Sigmoid colon (tissue), 7 donors: ENCODE results near the gene GALNS. TPM values are rescaled to one million over a fixed set of nuclear protein-coding genes. Genes with fewer than 3 reads are reported as not detected.

Experiments used
- DNase-seq: peaks from one replicate; pipeline ENCODE4 v3.0.0-alpha.2; 2019
- H3K27ac ChIP-seq, 4 donors: fragments of 200-600 bp; sonication (generic); one replicate each; pipeline ENCODE4 v1.5.1; 2016 to 2019; ENCODE audit warnings: mild to moderate bottlenecking in 1 of 4
- H3K27me3 ChIP-seq, 3 donors: fragments of 200-600 bp; sonication (generic); one replicate each; pipeline ENCODE4 v1.5.1; 2019; ENCODE audit warnings: mild to moderate bottlenecking in 1 of 3
- H3K36me3 ChIP-seq, 4 donors: fragments of 200-600 bp; sonication (generic); one replicate each; pipeline ENCODE4 v1.5.1; 2016 to 2019
- H3K4me1 ChIP-seq, 4 donors: fragments of 200-600 bp; sonication (generic); one replicate each; pipeline ENCODE4 v1.5.1; 2017 to 2019
- H3K4me3 ChIP-seq, 4 donors: fragments of 200-600 bp; sonication (generic); one replicate each; pipeline ENCODE4 v1.5.1; 2017 to 2019; ENCODE audit warnings: mild to moderate bottlenecking in 2 of 4, moderate library complexity in 1 of 4
- H3K9me3 ChIP-seq, 4 donors: fragments of 200-600 bp in 3 of 4; sonication (generic) in 3 of 4; one replicate each; pipeline versions ENCODE4 v1.5.1 to v1.6.1; 2013 to 2019
- CTCF ChIP-seq, 4 experiments: fragments of 450-650 bp in 3 of 4; fragments of 200-600 bp in 1 of 4; IDR thresholded peaks; one replicate each; pipeline ENCODE4 v1.5.1; 2016 to 2019; ENCODE audit warnings: antibody characterized with exemption in 4 of 4, mild to moderate bottlenecking in 3 of 4, moderate library complexity in 2 of 4
- EP300 ChIP-seq, 4 donors: sonication (generic); formaldehyde crosslinking; IDR thresholded peaks; one replicate each; pipeline ENCODE4 v1.6.1; 2017; ENCODE audit warnings: antibody characterized with exemption in 4 of 4
- POLR2A ChIP-seq, 2 donors: fragments of 450-650 bp; IDR thresholded peaks; one replicate each; pipeline ENCODE4 v1.6.1; 2016; ENCODE audit warnings: antibody characterized with exemption in 2 of 2, mild to moderate bottlenecking in 2 of 2, moderate library complexity in 2 of 2
- POLR2AphosphoS5 ChIP-seq, 4 donors: sonication (generic); formaldehyde crosslinking; IDR thresholded peaks; one replicate each; pipeline ENCODE4 v1.6.1; 2017; ENCODE audit warnings: antibody characterized with exemption in 4 of 4
- WGBS, 2 donors: extraction: QIAGEN DNeasy Blood & Tissue Kit; methylation state at CpG; one replicate each; pipeline ENCODE4 v1.1.7; 2013; 5-methylcytosine and 5-hydroxymethylcytosine counted together
- intact Hi-C: fragments of 100-400 bp; cut with DNase I; formaldehyde crosslinking; loops from one replicate; pipeline ENCODE4 v1.15.1; 2023
- polyA plus RNA-seq, 3 donors: library from polyadenylated mRNA; stranded (reverse); fragments of 200-250 nt; gene quantifications; one replicate each; pipeline ENCODE4 v1.2.3, GENCODE V29; 2013
- total RNA-seq, 4 donors: library from RNA; depleted of rRNA; stranded (reverse); fragments of >200 nt; gene quantifications; one replicate each; pipeline ENCODE4 v1.1.0, GENCODE V29; 2016
- donor health status: healthy with polysubstance abuse.
- donor health status: Bipolar disorder and iron deficiency.
- donor health status: healthy.

Gene GALNS
- total and polyA plus RNA-seq, 7 donors, result 6.2 to 50.4 (median 11.1) TPM

DNA sequence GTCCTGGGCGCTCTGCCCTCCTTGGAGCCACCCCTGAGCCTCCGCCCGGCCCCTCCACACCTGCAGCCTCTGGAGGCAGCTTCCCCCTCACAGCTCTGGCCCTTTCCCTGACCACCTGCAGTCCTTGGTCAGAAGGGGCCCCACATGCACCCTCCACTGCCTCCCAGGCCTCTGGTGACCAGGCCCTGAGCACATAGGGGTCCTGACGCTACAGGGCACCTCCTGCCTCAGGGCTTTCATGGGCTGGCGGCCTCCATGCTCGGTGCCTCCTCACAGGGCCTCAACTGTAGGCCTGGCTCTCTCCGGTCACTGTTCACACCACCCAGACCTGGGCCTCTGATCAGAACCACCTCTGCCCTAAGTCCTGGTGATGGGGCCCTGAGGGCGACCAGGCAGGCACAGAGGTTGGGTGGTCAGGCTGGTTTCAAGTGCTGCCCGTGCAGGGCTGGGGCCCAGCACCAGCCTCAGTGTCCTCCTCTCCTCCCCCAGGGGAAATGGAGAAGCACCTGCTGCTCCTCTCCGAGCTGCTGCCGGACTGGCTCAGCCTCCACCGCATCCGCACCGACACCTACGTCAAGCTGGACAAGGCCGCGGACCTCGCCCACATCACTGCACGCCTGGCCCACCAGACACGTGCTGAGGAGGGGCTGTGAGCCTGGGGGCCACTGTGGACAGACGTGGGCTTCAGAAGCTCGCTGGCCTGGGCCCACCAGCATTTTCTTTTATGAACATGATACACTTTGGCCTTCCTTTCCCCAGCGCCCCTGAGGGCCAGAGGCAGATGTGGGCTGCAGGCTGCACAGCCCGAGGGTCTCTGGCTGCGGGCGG, 48.9 kb downstream of the GALNS start:
- peaks cover 0 to 21% (median 5%) of the 10 kb centered on the region in 4 donors for H3K36me3 ChIP-seq
- no peak overlapping the region for H3K27ac ChIP-seq
- no peaks in the 10 kb centered on the region for H3K9me3 ChIP-seq
- no peak for DNase-seq
- TF ChIP-seq EP300 (IDR thresholded peaks at IDR 0.05) (no peak), CTCF (IDR thresholded peaks at IDR 0.05) (no peak), POLR2AphosphoS5 (IDR thresholded peaks at IDR 0.05) (no peak), POLR2A (IDR thresholded peaks at IDR 0.05) (no peak)
- WGBS, 2 donors, result 86 to 91% methylated on average over 26 of the region's 26 CpGs
- no peak overlapping the region for H3K4me3 ChIP-seq
- peaks cover 0 to 9% (median 0%) of the 10 kb centered on the region in 3 donors for H3K27me3 ChIP-seq
- intact Hi-C loops, result no loop called here
- peaks cover 0 to 45% (median 37%) of the 10 kb centered on the region in 4 donors for H3K4me1 ChIP-seq

DNA sequence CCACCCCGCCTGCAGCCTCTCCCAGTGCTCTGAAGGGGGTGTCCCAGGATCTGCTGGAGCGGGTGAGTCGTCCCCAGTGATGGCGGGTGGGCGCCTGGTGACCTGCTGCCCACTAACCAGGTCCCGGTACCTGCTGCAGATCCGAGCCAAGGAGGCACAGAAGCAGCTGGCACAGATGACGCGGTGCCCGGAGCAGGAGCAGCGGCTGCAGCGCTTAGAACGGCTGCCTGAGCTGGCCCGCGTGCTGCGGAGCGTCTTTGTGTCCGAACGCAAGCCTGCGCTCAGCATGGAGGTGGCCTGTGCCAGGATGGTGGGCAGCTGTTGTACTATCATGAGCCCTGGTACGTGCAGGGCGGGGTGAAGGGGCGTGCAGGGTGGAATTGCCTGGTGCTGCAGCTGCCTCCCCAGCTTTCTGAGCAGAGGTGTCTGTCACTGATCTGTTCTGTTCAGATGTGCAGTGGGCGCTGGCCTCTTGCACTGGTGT, 49.6 kb downstream of the GALNS start:
- Histone ChIP-seq H3K36me3 (peaks cover 0 to 21% (median 5%) of the 10 kb centered on the region in 4 donors), H3K4me3 (no peak overlapping the region), H3K4me1 (peaks cover 0 to 44% (median 31%) of the 10 kb centered on the region in 4 donors), H3K27ac (no peak overlapping the region), H3K9me3 (no peaks in the 10 kb centered on the region), H3K27me3 (peaks cover 0 to 9% (median 0%) of the 10 kb centered on the region in 3 donors)
- intact Hi-C loops, result no loop called here
- no peak for DNase-seq
- WGBS, 2 donors, result 88 to 92% methylated on average over 24 of the region's 24 CpGs
- TF ChIP-seq CTCF (IDR thresholded peaks at IDR 0.05) (no peak), POLR2AphosphoS5 (IDR thresholded peaks at IDR 0.05) (no peak), POLR2A (IDR thresholded peaks at IDR 0.05) (no peak), EP300 (IDR thresholded peaks at IDR 0.05) (no peak)

GRCh38 chr16:88806491-88807111, 50.1 kb downstream of the GALNS start:
- no peak for DNase-seq
- H3K27ac ChIP-seq, result no peak overlapping the region
- no peak overlapping the region for H3K4me3 ChIP-seq
- TF ChIP-seq EP300 (IDR thresholded peaks at IDR 0.05) (no peak), POLR2A (IDR thresholded peaks at IDR 0.05) (no peak), CTCF (IDR thresholded peaks at IDR 0.05) (no peak), POLR2AphosphoS5 (IDR thresholded peaks at IDR 0.05) (no peak)
- 84 to 89% methylated on average over 27 of the region's 27 CpGs for WGBS, 2 donors
- peaks cover 0 to 21% (median 5%) of the 10 kb centered on the region in 4 donors for H3K36me3 ChIP-seq
- H3K27me3 ChIP-seq, result peaks cover 0 to 9% (median 0%) of the 10 kb centered on the region in 3 donors
- H3K9me3 ChIP-seq, result no peaks in the 10 kb centered on the region
- intact Hi-C loops, result no loop called here
- peaks cover 0 to 48% (median 29%) of the 10 kb centered on the region in 4 donors for H3K4me1 ChIP-seq

DNA sequence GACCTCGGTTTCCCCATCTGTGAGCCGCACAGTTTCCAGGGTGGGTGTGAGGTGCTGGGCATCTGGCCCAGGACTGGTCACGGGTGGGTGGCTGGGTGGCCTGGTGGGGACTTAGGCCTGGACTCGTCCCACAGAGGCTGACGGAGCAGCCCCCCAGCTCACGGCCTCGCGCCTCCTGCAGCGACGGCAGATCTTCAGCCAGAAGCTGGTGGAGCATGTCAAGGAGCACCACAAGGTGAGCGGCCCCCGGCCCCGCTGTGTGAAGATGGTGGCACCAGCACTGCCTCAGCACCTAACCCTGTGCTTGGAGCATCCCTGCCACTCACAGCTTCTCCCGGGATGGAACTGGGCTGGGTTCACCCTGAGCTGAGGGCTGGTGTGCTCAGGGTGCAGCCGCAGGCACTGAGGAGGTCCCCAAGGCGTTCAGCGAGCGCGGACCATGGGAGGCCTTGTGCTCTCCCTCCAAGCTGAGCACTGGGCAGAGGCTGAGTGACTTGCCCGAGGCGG, 50.8 kb downstream of the GALNS start:
- peaks cover 0 to 45% (median 25%) of the 10 kb centered on the region in 4 donors for H3K4me1 ChIP-seq
- WGBS, 2 donors, result 92% methylated on average over 21 of the region's 21 CpGs

More for the DNA sequence above, 50.8 kb downstream of the GALNS start:
- intact Hi-C loops, result no loop called here
- Histone ChIP-seq H3K27ac (no peak overlapping the region), H3K9me3 (no peaks in the 10 kb centered on the region), H3K36me3 (peaks cover 0 to 21% (median 5%) of the 10 kb centered on the region in 4 donors), H3K27me3 (peaks cover 0 to 9% (median 0%) of the 10 kb centered on the region in 3 donors), H3K4me3 (no peak overlapping the region)
- no peak for TF ChIP-seq POLR2AphosphoS5 (IDR thresholded peaks at IDR 0.05)
- TF ChIP-seq EP300 (IDR thresholded peaks at IDR 0.05), result no peak
- no peak for TF ChIP-seq CTCF (IDR thresholded peaks at IDR 0.05)
- TF ChIP-seq POLR2A (IDR thresholded peaks at IDR 0.05), result no peak
- no peak for DNase-seq
